ENCODE measurements around the gene ZNF865.

GRCh38 chr19:55660404-55660803, 55.0 kb downstream of the ZNF865 start:
- TF ChIP-seq, protein P1, sequence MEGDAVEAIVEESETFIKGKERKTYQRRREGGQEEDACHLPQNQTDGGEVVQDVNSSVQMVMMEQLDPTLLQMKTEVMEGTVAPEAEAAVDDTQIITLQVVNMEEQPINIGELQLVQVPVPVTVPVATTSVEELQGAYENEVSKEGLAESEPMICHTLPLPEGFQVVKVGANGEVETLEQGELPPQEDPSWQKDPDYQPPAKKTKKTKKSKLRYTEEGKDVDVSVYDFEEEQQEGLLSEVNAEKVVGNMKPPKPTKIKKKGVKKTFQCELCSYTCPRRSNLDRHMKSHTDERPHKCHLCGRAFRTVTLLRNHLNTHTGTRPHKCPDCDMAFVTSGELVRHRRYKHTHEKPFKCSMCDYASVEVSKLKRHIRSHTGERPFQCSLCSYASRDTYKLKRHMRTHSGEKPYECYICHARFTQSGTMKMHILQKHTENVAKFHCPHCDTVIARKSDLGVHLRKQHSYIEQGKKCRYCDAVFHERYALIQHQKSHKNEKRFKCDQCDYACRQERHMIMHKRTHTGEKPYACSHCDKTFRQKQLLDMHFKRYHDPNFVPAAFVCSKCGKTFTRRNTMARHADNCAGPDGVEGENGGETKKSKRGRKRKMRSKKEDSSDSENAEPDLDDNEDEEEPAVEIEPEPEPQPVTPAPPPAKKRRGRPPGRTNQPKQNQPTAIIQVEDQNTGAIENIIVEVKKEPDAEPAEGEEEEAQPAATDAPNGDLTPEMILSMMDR (IDR thresholded peaks at IDR 0.05) = no peak
- TF ChIP-seq, protein P2, sequence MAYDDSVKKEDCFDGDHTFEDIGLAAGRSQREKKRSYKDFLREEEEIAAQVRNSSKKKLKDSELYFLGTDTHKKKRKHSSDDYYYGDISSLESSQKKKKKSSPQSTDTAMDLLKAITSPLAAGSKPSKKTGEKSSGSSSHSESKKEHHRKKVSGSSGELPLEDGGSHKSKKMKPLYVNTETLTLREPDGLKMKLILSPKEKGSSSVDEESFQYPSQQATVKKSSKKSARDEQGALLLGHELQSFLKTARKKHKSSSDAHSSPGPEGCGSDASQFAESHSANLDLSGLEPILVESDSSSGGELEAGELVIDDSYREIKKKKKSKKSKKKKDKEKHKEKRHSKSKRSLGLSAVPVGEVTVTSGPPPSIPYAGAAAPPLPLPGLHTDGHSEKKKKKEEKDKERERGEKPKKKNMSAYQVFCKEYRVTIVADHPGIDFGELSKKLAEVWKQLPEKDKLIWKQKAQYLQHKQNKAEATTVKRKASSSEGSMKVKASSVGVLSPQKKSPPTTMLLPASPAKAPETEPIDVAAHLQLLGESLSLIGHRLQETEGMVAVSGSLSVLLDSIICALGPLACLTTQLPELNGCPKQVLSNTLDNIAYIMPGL (CRISPR knock-in tag; IDR thresholded peaks at IDR 0.05) = no peak
- TF ChIP-seq IRF2 (CRISPR knock-in tag; IDR thresholded peaks at IDR 0.05; ENCODE audit: borderline replicate concordance, low read depth) (no peak), SP1 (CRISPR knock-in tag; conservative IDR thresholded peaks at IDR 0.05) (no peak), ZNF263 (CRISPR knock-in tag; IDR thresholded peaks at IDR 0.05; ENCODE audit: low read depth) (no peak), ZNF121 (CRISPR knock-in tag; IDR thresholded peaks at IDR 0.05) (no peak), ATF1 (CRISPR knock-in tag; IDR thresholded peaks at IDR 0.05) (no peak), NFYB (CRISPR knock-in tag; conservative IDR thresholded peaks at IDR 0.05; ENCODE audit: low read depth) (no peak), SOX15 (CRISPR knock-in tag; IDR thresholded peaks at IDR 0.05) (no peak)
